ENCODE data around the gene ATL3.

GRCh38 chr11:63698976-63699733 lies 28.0 kb upstream of the ATL3 start:
- TF ChIP-seq, protein P1, sequence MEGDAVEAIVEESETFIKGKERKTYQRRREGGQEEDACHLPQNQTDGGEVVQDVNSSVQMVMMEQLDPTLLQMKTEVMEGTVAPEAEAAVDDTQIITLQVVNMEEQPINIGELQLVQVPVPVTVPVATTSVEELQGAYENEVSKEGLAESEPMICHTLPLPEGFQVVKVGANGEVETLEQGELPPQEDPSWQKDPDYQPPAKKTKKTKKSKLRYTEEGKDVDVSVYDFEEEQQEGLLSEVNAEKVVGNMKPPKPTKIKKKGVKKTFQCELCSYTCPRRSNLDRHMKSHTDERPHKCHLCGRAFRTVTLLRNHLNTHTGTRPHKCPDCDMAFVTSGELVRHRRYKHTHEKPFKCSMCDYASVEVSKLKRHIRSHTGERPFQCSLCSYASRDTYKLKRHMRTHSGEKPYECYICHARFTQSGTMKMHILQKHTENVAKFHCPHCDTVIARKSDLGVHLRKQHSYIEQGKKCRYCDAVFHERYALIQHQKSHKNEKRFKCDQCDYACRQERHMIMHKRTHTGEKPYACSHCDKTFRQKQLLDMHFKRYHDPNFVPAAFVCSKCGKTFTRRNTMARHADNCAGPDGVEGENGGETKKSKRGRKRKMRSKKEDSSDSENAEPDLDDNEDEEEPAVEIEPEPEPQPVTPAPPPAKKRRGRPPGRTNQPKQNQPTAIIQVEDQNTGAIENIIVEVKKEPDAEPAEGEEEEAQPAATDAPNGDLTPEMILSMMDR (IDR thresholded peaks at IDR 0.05): no peak
- TF ChIP-seq POLR2A (IDR thresholded peaks at IDR 0.05): no peak

All from lower leg skin (tissue), 3 donors.